Kidney (tissue), 14 donors: ENCODE results near the gene NOX4. TPM values are rescaled to one million over a fixed set of nuclear protein-coding genes. Genes with fewer than 3 reads are reported as not detected.
"Not testable (repeated sequence)": the region's sequence is repeated elsewhere in the genome, so short reads cannot be mapped to it uniquely, and the experiment has no call there.

Experiments used
- DNase-seq, 5 donors: peaks; one replicate each; pipeline ENCODE4 v3.0.0-alpha.2; 2013 to 2020
- FAIRE-seq: peaks from 2 replicates; lab custom pipeline; 2012; peaks lifted over from hg19 to GRCh38; lab: Jason Lieb, UNC
- H3K27ac ChIP-seq, 2 donors: one replicate each; pipeline ENCODE4 v1.7.0; 2013; ENCODE audit warnings: low read depth in 2 of 2, low read length in 2 of 2, inconsistent platforms in 1 of 2
- H3K27me3 ChIP-seq: one replicate; pipeline ENCODE4 v1.7.1; 2013; ENCODE audit warnings: low read length, inconsistent platforms; ENCODE audit not compliant: control insufficient read depth, insufficient read depth
- H3K36me3 ChIP-seq, 3 donors: one replicate each; pipeline versions ENCODE4 v1.7.0 to v1.7.1; 2013; ENCODE audit warnings: low read length in 3 of 3, control low read depth in 1 of 3, inconsistent platforms in 1 of 3; ENCODE audit not compliant: insufficient read depth in 3 of 3, control insufficient read depth in 2 of 3
- H3K4me1 ChIP-seq, 3 donors: one replicate each; pipeline versions ENCODE4 v1.7.0 to v1.7.1; 2013; ENCODE audit warnings: low read length in 3 of 3, inconsistent platforms in 1 of 3, low read depth in 1 of 3; ENCODE audit not compliant: control insufficient read depth in 2 of 3, insufficient read depth in 2 of 3
- H3K4me3 ChIP-seq, 3 donors: one replicate each; pipeline versions ENCODE4 v1.7.0 to v1.8.1; 2013; ENCODE audit warnings: low read length in 3 of 3, control low read depth in 1 of 3, inconsistent platforms in 1 of 3
- H3K9ac ChIP-seq, 3 donors: one replicate each; pipeline versions ENCODE4 v1.7.0 to v1.7.1; 2013; ENCODE audit warnings: low read length in 3 of 3, control low read depth in 1 of 3, inconsistent platforms in 1 of 3
- H3K9me3 ChIP-seq, 3 donors: one replicate each; pipeline versions ENCODE4 v1.7.0 to v1.7.1; 2013; ENCODE audit warnings: low read length in 3 of 3, control low read depth in 1 of 3, inconsistent platforms in 1 of 3; ENCODE audit not compliant: control insufficient read depth in 2 of 3, insufficient read depth in 1 of 3
- CTCF ChIP-seq: IDR thresholded peaks from 3 replicates; pipeline ENCODE4 v1.5.1; 2012; ENCODE audit warnings: mild to moderate bottlenecking, moderate library complexity, borderline replicate concordance; ENCODE audit not compliant: insufficient read depth; ENCODE audit errors: extremely low read depth
- intact Hi-C: fragments of 100-400 bp; cut with DNase I; formaldehyde crosslinking; loops from one replicate; pipeline ENCODE4 v1.11.1; 2022
- polyA plus RNA-seq: library from polyadenylated mRNA; stranded (reverse); fragments of 350-450 nt; fragmentation: Illumina TruSeq; extraction: RNeasy Lipid Tissue Mini Kit (QIAGEN cat#74804); gene quantifications from one replicate; pipeline ENCODE4 v1.2.3, GENCODE V29; 2014; ENCODE audit warnings: low read depth, low replicate concordance; ENCODE audit not compliant: insufficient read depth
- total RNA-seq: library from RNA; stranded (reverse); fragmentation: NEBNext Ultra II Directional; extraction: Animal tissue kit (Norgen Biotek cat#: 25700); gene quantifications from one replicate; pipeline ENCODE4 v1.2.1, GENCODE V29; 2021
- donor health status: control.
- donor health status: control.
- donor health status: control.
- donor health status: control.
- donor health status: control.
- donor health status: DM: yes; HTN: yes; CAD: no.
- donor health status: Normal renal cell carcinoma (clear cell type).

Gene NOX4
- total and polyA plus RNA-seq, 2 donors from 2014 or later = 13.0 to 370 TPM

- H3K4me3 ChIP-seq = no peak overlapping the region
- peaks cover 0 to 7% (median 0%) of the 10 kb centered on the region in 3 donors for H3K36me3 ChIP-seq
- H3K9ac ChIP-seq = no peak overlapping the region
- H3K27ac ChIP-seq = peak overlapping the region in 1 of 2 donors; percentile 5
- no peaks in the 10 kb centered on the region for H3K27me3 ChIP-seq
- intact Hi-C loops = no loop called here
- TF ChIP-seq CTCF = no peak
- peaks cover 0 to 3% (median 0%) of the 10 kb centered on the region in 3 donors for H3K4me1 ChIP-seq
- no peaks in the 10 kb centered on the region for H3K9me3 ChIP-seq
- no peak for FAIRE-seq
- DNase-seq = no peak
These were observed 53.9 kb downstream of the NOX4 start for GRCh38 chr11:89437317-89437716.

DNA sequence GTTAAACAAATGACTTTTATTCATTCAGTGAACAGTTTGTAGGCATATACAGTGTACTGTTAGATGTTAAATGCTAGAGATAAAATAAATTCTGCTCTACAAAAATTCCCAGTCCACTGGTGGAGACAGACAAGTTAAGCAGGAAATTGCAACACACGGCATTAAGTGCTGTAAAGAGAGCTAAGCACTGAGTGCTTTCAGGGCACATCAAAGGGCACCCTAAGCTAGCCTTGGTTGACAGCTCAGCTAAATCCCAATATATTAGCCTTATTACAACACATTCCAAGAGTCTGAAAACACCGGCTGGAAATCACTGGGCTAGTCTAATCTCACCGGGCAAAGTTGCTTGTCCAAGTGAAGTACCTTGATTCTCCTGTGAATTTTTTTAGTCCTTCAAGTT lies 55.1 kb downstream of the NOX4 start:
- H3K4me3 ChIP-seq = no peak overlapping the region
- H3K36me3 ChIP-seq = peaks cover 0 to 7% (median 0%) of the 10 kb centered on the region in 3 donors
- no peak for TF ChIP-seq CTCF
- H3K9ac ChIP-seq = no peak overlapping the region
- no peaks in the 10 kb centered on the region for H3K9me3 ChIP-seq
- no peaks in the 10 kb centered on the region for H3K27me3 ChIP-seq
- no peak overlapping the region for H3K27ac ChIP-seq
- intact Hi-C loops = no loop called here
- peaks cover 0 to 3% (median 0%) of the 10 kb centered on the region in 3 donors for H3K4me1 ChIP-seq
- DNase-seq (peak in 3 of 5 donors; percentile 24 to 71 (median 57)), FAIRE-seq (no peak)

DNA sequence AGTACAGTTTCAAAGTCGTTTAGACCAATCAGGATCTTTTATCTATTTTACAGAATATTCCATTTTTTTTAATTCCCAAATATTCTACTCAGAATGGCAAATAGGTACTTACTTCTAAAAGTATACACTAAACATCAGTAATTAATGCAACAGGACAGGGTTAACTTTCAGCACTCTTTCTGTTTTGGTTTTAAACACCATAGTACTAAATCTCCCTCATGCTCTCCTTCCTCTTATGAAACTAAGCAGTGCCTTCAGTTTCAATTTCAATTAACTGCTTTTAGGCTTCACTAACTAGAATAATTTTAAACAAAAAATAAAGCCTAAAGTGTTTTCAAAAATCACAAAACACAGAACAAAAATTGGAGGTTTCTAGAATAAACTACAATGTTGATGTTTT lies 57.9 kb downstream of the NOX4 start:
- intact Hi-C loops = no loop called here
- no peaks in the 10 kb centered on the region for H3K9me3 ChIP-seq
- peaks cover 0 to 3% (median 0%) of the 10 kb centered on the region in 3 donors for H3K4me1 ChIP-seq
- no peak overlapping the region for H3K9ac ChIP-seq
- FAIRE-seq (no peak), DNase-seq (no peak)
- H3K4me3 ChIP-seq = no peak overlapping the region
- H3K27ac ChIP-seq = no peak overlapping the region
- H3K36me3 ChIP-seq = peaks cover 0 to 7% (median 0%) of the 10 kb centered on the region in 3 donors
- no peaks in the 10 kb centered on the region for H3K27me3 ChIP-seq
- TF ChIP-seq CTCF = no peak

GRCh38 chr11:89432182-89432581 lies 59.0 kb downstream of the NOX4 start:
- intact Hi-C loops, H3K9me3 ChIP-seq, DNase-seq, FAIRE-seq, H3K27me3 ChIP-seq, H3K9ac ChIP-seq, H3K36me3 ChIP-seq, H3K27ac ChIP-seq, H3K4me3 ChIP-seq, H3K4me1 ChIP-seq: not testable (repeated sequence)

DNA sequence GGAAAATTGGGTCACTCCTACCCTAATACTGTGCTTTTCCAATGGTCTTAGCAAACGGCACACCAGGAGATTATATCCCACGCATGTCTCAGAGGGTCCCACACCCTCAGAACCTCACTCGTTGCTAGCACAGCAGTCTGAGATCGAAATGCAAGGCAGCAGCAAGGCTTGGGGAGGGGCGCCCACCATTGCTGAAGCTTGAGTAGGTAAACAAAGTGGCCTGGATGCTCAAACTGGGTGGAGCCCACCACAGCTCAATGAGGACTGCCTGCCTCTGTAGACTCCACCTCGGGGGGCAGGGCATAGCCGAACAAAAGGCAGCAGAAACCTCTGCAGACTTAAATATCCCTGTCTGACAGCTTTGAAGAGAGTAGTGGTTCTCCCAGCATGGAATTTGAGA lies 64.7 kb downstream of the NOX4 start:
- DNase-seq, FAIRE-seq, H3K27me3 ChIP-seq, intact Hi-C loops, H3K9ac ChIP-seq, H3K4me3 ChIP-seq, H3K9me3 ChIP-seq, H3K27ac ChIP-seq, H3K36me3 ChIP-seq, H3K4me1 ChIP-seq: not testable (repeated sequence)
